IPS-NIHi7 (cell line): ENCODE data around the gene PI4K2A.

ENCODE experiments used
- DNase-seq: peaks from one replicate; pipeline ENCODE4 v3.0.0; 2012; ENCODE audit warnings: mixed read lengths; ENCODE audit errors: extremely low spot score

The PI4K2A gene

GRCh38 chr10:97640174-97640867 is at the start of gene PI4K2A:
Gene PI4K2A, plus strand, starts transcription at chr10:97640671. Its CDS starts 72 bp downstream, at chr10:97640743.
- DNase-seq = peak; percentile 99

GRCh38 chr10:97590748-97591495 is 49.5 kb upstream of the PI4K2A start:
- DNase-seq = no peak

- DNase-seq = no peak
Observed at GRCh38 chr10:97593421-97593820, 47.0 kb upstream of the PI4K2A start.

GRCh38 chr10:97596101-97597082 is 44.1 kb upstream of the PI4K2A start:
- DNase-seq = no peak

GRCh38 chr10:97597778-97598177 is 42.7 kb upstream of the PI4K2A start:
- no peak for DNase-seq

- DNase-seq = no peak
Observed at GRCh38 chr10:97598407-97599271, 41.8 kb upstream of the PI4K2A start.

- DNase-seq = no peak
Observed at GRCh38 chr10:97599272-97599619, 41.2 kb upstream of the PI4K2A start.

GRCh38 chr10:97600616-97601015 is 39.9 kb upstream of the PI4K2A start:
- no peak for DNase-seq

- DNase-seq = no peak
Observed at GRCh38 chr10:97601268-97602215, 38.9 kb upstream of the PI4K2A start.

- DNase-seq = no peak
Observed at GRCh38 chr10:97607095-97607636, 33.3 kb upstream of the PI4K2A start.

- no peak for DNase-seq
Observed at GRCh38 chr10:97608991-97609561, 31.4 kb upstream of the PI4K2A start.

GRCh38 chr10:97611473-97611872 is 29.0 kb upstream of the PI4K2A start:
- DNase-seq = peak; percentile 57

GRCh38 chr10:97612386-97612785 is 28.1 kb upstream of the PI4K2A start:
- DNase-seq = peak; percentile 75

- no peak for DNase-seq
Observed at GRCh38 chr10:97618285-97618684, 22.2 kb upstream of the PI4K2A start.

- no peak for DNase-seq
Observed at GRCh38 chr10:97618733-97619132, 21.7 kb upstream of the PI4K2A start.

- no peak for DNase-seq
Observed at GRCh38 chr10:97623277-97623676, 17.2 kb upstream of the PI4K2A start.

- no peak for DNase-seq
Observed at GRCh38 chr10:97627731-97628130, 12.7 kb upstream of the PI4K2A start.

GRCh38 chr10:97628228-97628627 is 12.2 kb upstream of the PI4K2A start:
- DNase-seq = no peak

- no peak for DNase-seq
Observed at GRCh38 chr10:97629289-97629688, 11.2 kb upstream of the PI4K2A start.
